ENCODE measurements around the gene UBE2E3. TPM values are rescaled to one million over a fixed set of nuclear protein-coding genes. Genes with fewer than 3 reads are reported as not detected.
"Not testable (repeated sequence)": the region's sequence is repeated elsewhere in the genome, so short reads cannot be mapped to it uniquely, and the experiment has no call there.

UBE2E3 gene
- total RNA-seq: 10 to 100 TPM; 26.7 to 29.4 TPM

- H3K9me3 Mint-ChIP-seq: no peaks in the 10 kb centered on the region
- intact Hi-C loops (cut with micrococcal nuclease): loop anchor here (5.0 kb wide), 2 partner anchors 57 to 477 kb away; partner anchors contain the start of gene ITGA4
- peak within 1 kb of the TSS; percentile 98 for H3K27ac Mint-ChIP-seq
- peaks cover 39% of the 10 kb centered on the region for H3K4me1 Mint-ChIP-seq (ENCODE audit: low read depth)
- DNase-seq (peak; percentile 83), ATAC-seq (peak; percentile 81)
- peak within 1 kb of the TSS; percentile 94 for H3K4me3 Mint-ChIP-seq
- CTCF ChIA-PET: interaction anchor here (0.6 to 3.0 kb wide), 18 partner anchors 9 to 857 kb away, joined by 3 to 18 read pairs (median 3); no protein-coding TSS in a partner anchor
- peak; percentile 56 for TF ChIP-seq CTCF (IDR thresholded peaks at IDR 0.05)
- POLR2A ChIA-PET: interaction anchor here (0.7 to 2.9 kb wide), 10 partner anchors 10 to 911 kb away, joined by 3 to 20 read pairs (median 4); partner anchors contain the start of gene ITPRID2
- peaks cover 22% of the 10 kb centered on the region for H3K36me3 Mint-ChIP-seq (ENCODE audit: low read depth)
- H3K27me3 Mint-ChIP-seq: no peaks in the 10 kb centered on the region
Measured at GRCh38 chr2:180980106-180980942, at the start of gene UBE2E3. Gene UBE2E3 (plus strand): TSS chr2:180980605. CDS start chr2:180982043, 1,438 bp downstream.

- Mint-ChIP-seq H3K36me3 (ENCODE audit: low read depth) (no peaks in the 10 kb centered on the region), H3K27me3 (peaks cover 4% of the 10 kb centered on the region), H3K9me3 (no peaks in the 10 kb centered on the region), H3K4me1 (ENCODE audit: low read depth) (no peaks in the 10 kb centered on the region), H3K4me3 (no peak overlapping the region), H3K27ac (no peak overlapping the region)
- ChIA-PET CTCF (no interaction called here), POLR2A (interaction anchor here (0.5 kb wide), 1 partner anchor 525 kb away, joined by 3 read pairs; no protein-coding TSS in a partner anchor)
- DNase-seq (no peak), ATAC-seq (no peak)
- intact Hi-C loops (cut with micrococcal nuclease): no loop called here
- no peak for TF ChIP-seq CTCF (IDR thresholded peaks at IDR 0.05)
Measured at GRCh38 chr2:180931841-180932240, 48.6 kb upstream of the UBE2E3 start.

- TF ChIP-seq CTCF (IDR thresholded peaks at IDR 0.05): no peak
- Mint-ChIP-seq H3K27ac (no peak overlapping the region), H3K4me3 (no peak overlapping the region), H3K4me1 (ENCODE audit: low read depth) (peaks cover 13% of the 10 kb centered on the region), H3K36me3 (ENCODE audit: low read depth) (peaks cover 3% of the 10 kb centered on the region), H3K27me3 (peaks cover 4% of the 10 kb centered on the region), H3K9me3 (peaks cover 11% of the 10 kb centered on the region)
- no peak for ATAC-seq
- DNase-seq: no peak
- ChIA-PET CTCF (no interaction called here), POLR2A (no interaction called here)
- intact Hi-C loops (cut with micrococcal nuclease): no loop called here
Measured at GRCh38 chr2:180933332-180933731, 47.1 kb upstream of the UBE2E3 start.

GRCh38 chr2:180934911-180935310 is 45.5 kb upstream of the UBE2E3 start:
- ATAC-seq (no peak), DNase-seq (no peak)
- no peak overlapping the region for H3K4me3 Mint-ChIP-seq
- peaks cover 23% of the 10 kb centered on the region for H3K4me1 Mint-ChIP-seq (ENCODE audit: low read depth)
- peaks cover 14% of the 10 kb centered on the region for H3K9me3 Mint-ChIP-seq
- H3K27ac Mint-ChIP-seq: no peak overlapping the region
- ChIA-PET CTCF (no interaction called here), POLR2A (interaction anchor here (0.6 kb wide), 1 partner anchor 1767 kb away, joined by 3 read pairs; no protein-coding TSS in a partner anchor)
- intact Hi-C loops (cut with micrococcal nuclease): no loop called here
- peaks cover 3% of the 10 kb centered on the region for H3K36me3 Mint-ChIP-seq (ENCODE audit: low read depth)
- no peak for TF ChIP-seq CTCF (IDR thresholded peaks at IDR 0.05)
- H3K27me3 Mint-ChIP-seq: peaks cover 8% of the 10 kb centered on the region

- POLR2A ChIA-PET; CTCF ChIA-PET; H3K36me3 Mint-ChIP-seq (ENCODE audit: low read depth); intact Hi-C loops (cut with micrococcal nuclease); H3K4me3 Mint-ChIP-seq: not testable (repeated sequence)
- Mint-ChIP-seq H3K4me1 (ENCODE audit: low read depth) (peaks cover 23% of the 10 kb centered on the region), H3K27ac (peak overlapping the region; percentile 57), H3K9me3 (peaks cover 14% of the 10 kb centered on the region), H3K27me3 (peaks cover 11% of the 10 kb centered on the region)
- peak; percentile 93 for ATAC-seq
- DNase-seq: peak; percentile 55
Measured at GRCh38 chr2:180937480-180937879, 42.9 kb upstream of the UBE2E3 start.
